ENCODE data around the gene ILF2. TPM values are rescaled to one million over a fixed set of nuclear protein-coding genes. Genes with fewer than 3 reads are reported as not detected.

The ILF2 gene
- total and polyA plus RNA-seq, 5 donors from 2014 or later = 127 to 162 (median 145) TPM

- Mint-ChIP-seq H3K4me3 (no peak overlapping the region), H3K36me3 (no peaks in the 10 kb centered on the region), H3K9me3 (peaks cover 0 to 1% (median 0%) of the 10 kb centered on the region in 7 donors), H3K27me3 (peaks cover 41% of the 10 kb centered on the region), H3K4me1 (peaks cover 0 to 3% (median 0%) of the 10 kb centered on the region in 4 donors), H3K27ac (no peak overlapping the region)
- Histone ChIP-seq H3K9me3 (ENCODE audit: control insufficient read depth in 2 of 2, low read length in 2 of 2) (no peaks in the 10 kb centered on the region), H3K4me1 (ENCODE audit: control insufficient read depth, insufficient read depth, low read length, poor library complexity, severe bottlenecking) (peaks cover 3% of the 10 kb centered on the region), H3K27me3 (ENCODE audit: control insufficient read depth, insufficient read depth, low read length) (peaks cover 6% of the 10 kb centered on the region), H3K36me3 (ENCODE audit: control insufficient read depth, insufficient read depth, low read length) (no peaks in the 10 kb centered on the region), H3K27ac (ENCODE audit: insufficient read depth, low read length, poor library complexity, severe bottlenecking) (no peak overlapping the region), H3K4me3 (ENCODE audit: low read depth, low read length) (no peak overlapping the region)
- no peak for ATAC-seq (ENCODE audit: low read depth in 2 of 2)
- DNase-seq = no peak
These were observed 14.9 kb upstream of the ILF2 start for GRCh38 chr1:153685544-153686340.

- H3K4me1 Mint-ChIP-seq = peaks cover 0 to 6% (median 0%) of the 10 kb centered on the region in 4 donors
- no peak overlapping the region for H3K4me3 Mint-ChIP-seq
- DNase-seq (no peak), ATAC-seq (ENCODE audit: low read depth in 2 of 2) (no peak)
- H3K36me3 ChIP-seq (ENCODE audit: control insufficient read depth, insufficient read depth, low read length) = no peaks in the 10 kb centered on the region
- H3K9me3 Mint-ChIP-seq = peaks cover 0 to 1% (median 0%) of the 10 kb centered on the region in 7 donors
- no peak overlapping the region for H3K27ac Mint-ChIP-seq
- peaks cover 49% of the 10 kb centered on the region for H3K27me3 Mint-ChIP-seq
- H3K4me1 ChIP-seq (ENCODE audit: control insufficient read depth, insufficient read depth, low read length, poor library complexity, severe bottlenecking) = peaks cover 3% of the 10 kb centered on the region
- H3K27me3 ChIP-seq (ENCODE audit: control insufficient read depth, insufficient read depth, low read length) = peaks cover 13% of the 10 kb centered on the region
- H3K9me3 ChIP-seq (ENCODE audit: control insufficient read depth in 2 of 2, low read length in 2 of 2) = no peaks in the 10 kb centered on the region
- H3K36me3 Mint-ChIP-seq = no peaks in the 10 kb centered on the region
- no peak overlapping the region for H3K27ac ChIP-seq (ENCODE audit: insufficient read depth, low read length, poor library complexity, severe bottlenecking)
- H3K4me3 ChIP-seq (ENCODE audit: low read depth, low read length) = no peak overlapping the region
These were observed 14.1 kb upstream of the ILF2 start for GRCh38 chr1:153684892-153685291.

DNA sequence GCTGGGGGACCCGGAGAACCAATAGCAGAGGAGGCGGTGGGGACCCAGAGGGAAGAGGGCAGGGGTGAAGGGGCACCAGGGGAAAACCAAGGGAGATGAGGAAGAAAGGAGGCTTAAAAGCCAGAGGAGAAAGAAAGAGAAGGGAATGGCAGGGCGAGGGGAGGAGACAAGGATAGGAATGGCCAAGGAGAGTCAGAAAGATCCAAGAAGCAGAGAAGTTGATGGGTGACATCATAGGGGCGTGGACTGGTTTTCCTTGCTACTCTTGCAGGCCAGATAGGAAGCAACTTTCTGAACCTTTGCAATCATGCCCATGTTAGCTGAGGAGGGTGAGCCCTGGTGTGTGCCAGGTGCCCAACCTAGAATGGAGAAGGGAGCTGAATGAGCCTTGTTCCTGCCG is 13.1 kb upstream of the ILF2 start:
- Histone ChIP-seq H3K4me1 (ENCODE audit: control insufficient read depth, insufficient read depth, low read length, poor library complexity, severe bottlenecking) (peaks cover 14% of the 10 kb centered on the region), H3K9me3 (ENCODE audit: control insufficient read depth in 2 of 2, low read length in 2 of 2) (no peaks in the 10 kb centered on the region), H3K4me3 (ENCODE audit: low read depth, low read length) (no peak overlapping the region), H3K27me3 (ENCODE audit: control insufficient read depth, insufficient read depth, low read length) (peaks cover 14% of the 10 kb centered on the region), H3K27ac (ENCODE audit: insufficient read depth, low read length, poor library complexity, severe bottlenecking) (no peak overlapping the region), H3K36me3 (ENCODE audit: control insufficient read depth, insufficient read depth, low read length) (no peaks in the 10 kb centered on the region)
- Mint-ChIP-seq H3K27me3 (peaks cover 54% of the 10 kb centered on the region), H3K27ac (peak overlapping the region in 1 of 3 donors; percentile 78), H3K4me3 (no peak overlapping the region), H3K36me3 (no peaks in the 10 kb centered on the region), H3K4me1 (peaks cover 0 to 10% (median 0%) of the 10 kb centered on the region in 4 donors), H3K9me3 (peaks cover 0 to 1% (median 0%) of the 10 kb centered on the region in 7 donors)
- no peak for DNase-seq
- no peak for ATAC-seq (ENCODE audit: low read depth in 2 of 2)

GRCh38 chr1:153682730-153683129 is 11.9 kb upstream of the ILF2 start:
- no peak overlapping the region for H3K27ac ChIP-seq (ENCODE audit: insufficient read depth, low read length, poor library complexity, severe bottlenecking)
- H3K9me3 Mint-ChIP-seq = peaks cover 0 to 1% (median 0%) of the 10 kb centered on the region in 7 donors
- no peak overlapping the region for H3K4me3 Mint-ChIP-seq
- H3K4me1 ChIP-seq (ENCODE audit: control insufficient read depth, insufficient read depth, low read length, poor library complexity, severe bottlenecking) = peaks cover 25% of the 10 kb centered on the region
- H3K27ac Mint-ChIP-seq = no peak overlapping the region
- ATAC-seq (ENCODE audit: low read depth in 2 of 2) (no peak), DNase-seq (no peak)
- no peaks in the 10 kb centered on the region for H3K36me3 ChIP-seq (ENCODE audit: control insufficient read depth, insufficient read depth, low read length)
- H3K27me3 ChIP-seq (ENCODE audit: control insufficient read depth, insufficient read depth, low read length) = peaks cover 19% of the 10 kb centered on the region
- H3K4me3 ChIP-seq (ENCODE audit: low read depth, low read length) = no peak overlapping the region
- peaks cover 0 to 21% (median 6%) of the 10 kb centered on the region in 4 donors for H3K4me1 Mint-ChIP-seq
- H3K9me3 ChIP-seq (ENCODE audit: control insufficient read depth in 2 of 2, low read length in 2 of 2) = no peaks in the 10 kb centered on the region
- H3K27me3 Mint-ChIP-seq = peaks cover 65% of the 10 kb centered on the region
- no peaks in the 10 kb centered on the region for H3K36me3 Mint-ChIP-seq

DNA sequence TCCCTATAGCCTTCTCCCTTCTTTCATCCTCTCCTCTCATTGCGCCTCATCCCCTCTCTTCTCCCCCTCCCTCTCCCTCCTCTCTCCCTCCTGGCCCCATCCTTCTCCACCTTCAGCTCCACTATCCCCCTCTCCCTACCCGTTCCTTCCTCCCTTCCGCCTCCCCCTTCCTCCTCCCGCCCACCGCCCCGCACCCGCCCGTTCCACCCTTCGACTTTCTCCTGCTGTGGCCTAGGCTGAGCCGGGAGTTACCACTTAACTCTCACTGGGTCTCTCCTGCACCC is 9.3 kb upstream of the ILF2 start:
- H3K36me3 Mint-ChIP-seq = no peaks in the 10 kb centered on the region
- Histone ChIP-seq H3K27me3 (ENCODE audit: control insufficient read depth, insufficient read depth, low read length) (peaks cover 24% of the 10 kb centered on the region), H3K27ac (ENCODE audit: insufficient read depth, low read length, poor library complexity, severe bottlenecking) (no peak overlapping the region), H3K36me3 (ENCODE audit: control insufficient read depth, insufficient read depth, low read length) (no peaks in the 10 kb centered on the region), H3K9me3 (ENCODE audit: control insufficient read depth in 2 of 2, low read length in 2 of 2) (no peaks in the 10 kb centered on the region), H3K4me1 (ENCODE audit: control insufficient read depth, insufficient read depth, low read length, poor library complexity, severe bottlenecking) (peaks cover 29% of the 10 kb centered on the region), H3K4me3 (ENCODE audit: low read depth, low read length) (no peak overlapping the region)
- peak overlapping the region; percentile 16 to 73 (median 64) for H3K4me3 Mint-ChIP-seq
- DNase-seq = no peak
- H3K27ac Mint-ChIP-seq = no peak overlapping the region
- H3K4me1 Mint-ChIP-seq = peaks cover 3 to 25% (median 9%) of the 10 kb centered on the region in 4 donors
- H3K27me3 Mint-ChIP-seq = peaks cover 67% of the 10 kb centered on the region
- ATAC-seq (ENCODE audit: low read depth in 2 of 2) = no peak
- peaks cover 0 to 1% (median 0%) of the 10 kb centered on the region in 7 donors for H3K9me3 Mint-ChIP-seq

DNA sequence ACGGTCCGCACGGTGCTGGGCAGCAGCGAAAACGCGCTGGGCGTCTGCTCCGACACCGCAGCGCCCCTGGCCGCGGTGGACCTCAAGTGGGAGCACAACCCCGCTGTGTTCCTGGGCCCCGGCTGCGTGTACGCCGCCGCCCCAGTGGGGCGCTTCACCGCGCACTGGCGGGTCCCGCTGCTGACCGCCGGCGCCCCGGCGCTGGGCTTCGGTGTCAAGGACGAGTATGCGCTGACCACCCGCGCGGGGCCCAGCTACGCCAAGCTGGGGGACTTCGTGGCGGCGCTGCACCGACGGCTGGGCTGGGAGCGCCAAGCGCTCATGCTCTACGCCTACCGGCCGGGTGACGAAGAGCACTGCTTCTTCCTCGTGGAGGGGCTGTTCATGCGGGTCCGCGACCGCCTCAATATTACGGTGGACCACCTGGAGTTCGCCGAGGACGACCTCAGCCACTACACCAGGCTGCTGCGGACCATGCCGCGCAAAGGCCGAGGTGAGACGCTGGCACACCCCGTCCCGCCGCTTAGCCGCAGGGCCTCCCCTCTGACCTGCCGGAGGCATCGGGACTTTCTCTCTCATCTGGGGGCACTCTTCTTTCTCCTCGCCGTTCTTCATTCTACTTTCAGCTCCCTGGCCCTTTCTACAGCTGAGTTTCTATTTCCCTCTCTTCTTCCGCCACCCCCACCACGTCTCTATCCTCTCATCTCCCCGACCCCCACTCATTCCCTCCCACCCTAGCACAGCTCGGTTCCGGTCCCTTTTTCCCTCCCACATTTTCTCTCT is 8.7 kb upstream of the ILF2 start:
- H3K4me1 Mint-ChIP-seq = peaks cover 3 to 25% (median 9%) of the 10 kb centered on the region in 4 donors
- ATAC-seq (ENCODE audit: low read depth in 2 of 2) (peak; percentile 52 to 61), DNase-seq (peak in 2 of 3 donors; percentile 28 to 33)
- Histone ChIP-seq H3K9me3 (ENCODE audit: control insufficient read depth in 2 of 2, low read length in 2 of 2) (no peaks in the 10 kb centered on the region), H3K4me1 (ENCODE audit: control insufficient read depth, insufficient read depth, low read length, poor library complexity, severe bottlenecking) (peaks cover 29% of the 10 kb centered on the region), H3K4me3 (ENCODE audit: low read depth, low read length) (no peak overlapping the region), H3K27ac (ENCODE audit: insufficient read depth, low read length, poor library complexity, severe bottlenecking) (no peak overlapping the region), H3K27me3 (ENCODE audit: control insufficient read depth, insufficient read depth, low read length) (peaks cover 24% of the 10 kb centered on the region), H3K36me3 (ENCODE audit: control insufficient read depth, insufficient read depth, low read length) (no peaks in the 10 kb centered on the region)
- H3K4me3 Mint-ChIP-seq = peak overlapping the region; percentile 73 to 81 (median 76)
- no peak overlapping the region for H3K27ac Mint-ChIP-seq
- H3K27me3 Mint-ChIP-seq = peaks cover 64% of the 10 kb centered on the region
- peaks cover 0 to 1% (median 0%) of the 10 kb centered on the region in 7 donors for H3K9me3 Mint-ChIP-seq
- no peaks in the 10 kb centered on the region for H3K36me3 Mint-ChIP-seq

DNA sequence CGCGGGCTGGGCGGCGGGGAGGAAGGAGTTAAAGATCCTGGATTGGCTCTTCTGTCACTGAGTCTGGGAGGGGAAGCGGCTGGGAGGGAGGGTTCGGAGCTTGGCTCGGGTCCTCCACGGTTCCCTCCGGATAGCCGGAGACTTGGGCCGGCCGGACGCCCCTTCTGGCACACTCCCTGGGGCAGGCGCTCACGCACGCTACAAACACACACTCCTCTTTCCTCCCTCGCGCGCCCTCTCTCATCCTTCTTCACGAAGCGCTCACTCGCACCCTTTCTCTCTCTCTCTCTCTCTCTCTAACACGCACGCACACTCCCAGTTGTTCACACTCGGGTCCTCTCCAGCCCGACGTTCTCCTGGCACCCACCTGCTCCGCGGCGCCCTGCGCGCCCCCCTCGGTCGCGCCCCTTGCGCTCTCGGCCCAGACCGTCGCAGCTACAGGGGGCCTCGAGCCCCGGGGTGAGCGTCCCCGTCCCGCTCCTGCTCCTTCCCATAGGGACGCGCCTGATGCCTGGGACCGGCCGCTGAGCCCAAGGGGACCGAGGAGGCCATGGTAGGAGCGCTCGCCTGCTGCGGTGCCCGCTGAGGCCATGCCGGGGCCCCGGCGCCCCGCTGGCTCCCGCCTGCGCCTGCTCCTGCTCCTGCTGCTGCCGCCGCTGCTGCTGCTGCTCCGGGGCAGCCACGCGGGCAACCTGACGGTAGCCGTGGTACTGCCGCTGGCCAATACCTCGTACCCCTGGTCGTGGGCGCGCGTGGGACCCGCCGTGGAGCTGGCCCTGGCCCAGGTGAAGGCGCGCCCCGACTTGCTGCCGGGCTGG is 7.9 kb upstream of the ILF2 start, which contains the start of gene NPR1:
Gene NPR1, plus strand, starts transcription at position 170 of the 818 bp plus-strand sequence. Its CDS starts 421 bp downstream, at position 591.
- peak within 1 kb of the TSS in 1 of 3 donors; percentile 55 for H3K27ac Mint-ChIP-seq
- peak within 1 kb of the TSS; percentile 32 for H3K4me3 ChIP-seq (ENCODE audit: low read depth, low read length)
- H3K4me3 Mint-ChIP-seq = peak within 1 kb of the TSS; percentile 73 to 90 (median 82)
- ATAC-seq (ENCODE audit: low read depth in 2 of 2) (peak; percentile 17 to 27), DNase-seq (peak in 2 of 3 donors; percentile 31 to 41)
- H3K4me1 ChIP-seq (ENCODE audit: control insufficient read depth, insufficient read depth, low read length, poor library complexity, severe bottlenecking) = peaks cover 29% of the 10 kb centered on the region
- H3K36me3 Mint-ChIP-seq = no peaks in the 10 kb centered on the region
- H3K9me3 Mint-ChIP-seq = peaks cover 0 to 1% (median 0%) of the 10 kb centered on the region in 7 donors
- H3K27ac ChIP-seq (ENCODE audit: insufficient read depth, low read length, poor library complexity, severe bottlenecking) = no peak within 1 kb of the TSS
- no peaks in the 10 kb centered on the region for H3K36me3 ChIP-seq (ENCODE audit: control insufficient read depth, insufficient read depth, low read length)
- H3K9me3 ChIP-seq (ENCODE audit: control insufficient read depth in 2 of 2, low read length in 2 of 2) = no peaks in the 10 kb centered on the region
- peaks cover 3 to 25% (median 9%) of the 10 kb centered on the region in 4 donors for H3K4me1 Mint-ChIP-seq
- peaks cover 60% of the 10 kb centered on the region for H3K27me3 Mint-ChIP-seq
- peaks cover 21% of the 10 kb centered on the region for H3K27me3 ChIP-seq (ENCODE audit: control insufficient read depth, insufficient read depth, low read length)

All from CD4-positive, CD25-positive, alpha-beta regulatory T cell (primary cell).